Stimulated activated CD8-positive, alpha-beta memory T cell treated with anti-CD3 and anti-CD28 coated beads, Interleukin-4, amount 100 ng/mL, for 4 hours (primary cell): ENCODE measurements around the gene SLC8B1.

Source experiments
- DNase-seq, 2 donors: peaks; one replicate each; pipeline ENCODE4 v3.0.0-alpha.2; 2020; ENCODE audit warnings: low read depth in 2 of 2, low spot score in 1 of 2

The SLC8B1 gene

GRCh38 chr12:113296557-113297213 is 38.2 kb downstream of the SLC8B1 start:
- no peak for DNase-seq

- DNase-seq = no peak
These were observed 38.9 kb downstream of the SLC8B1 start for GRCh38 chr12:113295886-113296556.

- no peak for DNase-seq
These were observed 41.8 kb downstream of the SLC8B1 start for GRCh38 chr12:113293100-113293499.

GRCh38 chr12:113292547-113292946 is 42.4 kb downstream of the SLC8B1 start:
- DNase-seq = no peak

DNA sequence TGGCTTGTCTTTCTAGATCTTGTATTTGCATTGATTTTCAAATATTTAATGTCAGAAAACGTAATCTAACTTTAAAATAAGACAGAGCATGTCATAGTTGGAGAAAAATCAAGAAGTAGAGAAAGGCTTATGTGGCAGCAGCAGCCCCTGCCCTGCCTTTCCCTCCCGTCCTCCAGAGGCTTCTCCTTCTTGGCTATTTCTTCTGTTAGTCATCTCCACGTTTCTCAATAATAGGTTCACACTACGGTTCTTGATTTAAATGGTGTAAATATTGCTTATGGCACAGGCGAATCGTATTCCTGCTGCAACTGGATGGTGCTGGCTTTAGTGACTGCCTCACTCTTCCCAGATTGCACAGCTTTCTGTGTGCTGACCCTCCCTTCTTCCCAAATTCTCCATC is 42.8 kb downstream of the SLC8B1 start:
- DNase-seq = no peak

- no peak for DNase-seq
These were observed 43.3 kb downstream of the SLC8B1 start for GRCh38 chr12:113291586-113291985.

- no peak for DNase-seq
These were observed 44.4 kb downstream of the SLC8B1 start for GRCh38 chr12:113290506-113290905.

- DNase-seq = no peak
These were observed 45.5 kb downstream of the SLC8B1 start for GRCh38 chr12:113289361-113289760.

GRCh38 chr12:113287899-113288282 is 47.0 kb downstream of the SLC8B1 start:
- DNase-seq = no peak

- no peak for DNase-seq
These were observed 47.6 kb downstream of the SLC8B1 start for GRCh38 chr12:113287146-113287898.

DNA sequence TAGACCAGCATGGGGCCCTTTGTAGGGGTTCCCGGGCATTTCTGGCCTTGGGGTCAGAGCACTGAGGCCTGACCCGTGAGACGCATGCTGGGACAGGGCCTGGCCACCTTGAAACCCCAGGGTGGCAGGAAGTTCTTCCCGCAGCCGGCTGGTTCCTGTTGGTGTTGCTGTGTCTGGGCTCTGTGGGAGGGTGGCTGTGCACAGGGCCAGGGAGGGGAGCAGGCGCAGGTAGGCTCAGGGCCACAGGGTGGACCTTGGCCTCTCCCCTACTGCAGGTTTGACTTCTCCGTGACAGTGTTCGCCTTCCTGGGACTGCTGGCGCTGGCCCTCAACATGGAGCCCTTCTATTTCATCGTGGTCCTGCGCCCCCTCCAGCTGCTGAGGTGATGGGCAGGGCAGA is 48.2 kb downstream of the SLC8B1 start:
- DNase-seq = no peak

GRCh38 chr12:113285679-113286610 is 49.0 kb downstream of the SLC8B1 start:
- no peak for DNase-seq

DNA sequence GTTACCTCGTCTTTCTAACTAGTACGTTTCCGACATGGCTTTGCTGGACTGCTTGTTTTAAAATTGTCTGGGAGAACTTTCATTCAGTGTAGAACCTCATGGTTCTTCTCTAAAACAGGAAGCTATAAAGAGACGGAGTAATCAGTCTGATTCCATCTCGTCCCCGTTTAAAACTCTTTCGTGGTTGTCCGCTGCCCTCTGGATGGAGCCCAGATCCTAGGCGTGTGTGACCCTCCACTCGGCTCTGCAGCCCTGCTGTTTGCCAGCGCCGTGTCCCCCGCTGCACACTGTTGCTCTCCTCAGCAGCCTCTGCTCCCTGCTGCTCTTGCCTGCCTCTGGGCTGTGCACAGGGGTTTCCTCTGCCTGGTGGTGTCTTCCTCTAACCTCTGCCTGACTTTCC is 50.2 kb downstream of the SLC8B1 start:
- DNase-seq = no peak

DNA sequence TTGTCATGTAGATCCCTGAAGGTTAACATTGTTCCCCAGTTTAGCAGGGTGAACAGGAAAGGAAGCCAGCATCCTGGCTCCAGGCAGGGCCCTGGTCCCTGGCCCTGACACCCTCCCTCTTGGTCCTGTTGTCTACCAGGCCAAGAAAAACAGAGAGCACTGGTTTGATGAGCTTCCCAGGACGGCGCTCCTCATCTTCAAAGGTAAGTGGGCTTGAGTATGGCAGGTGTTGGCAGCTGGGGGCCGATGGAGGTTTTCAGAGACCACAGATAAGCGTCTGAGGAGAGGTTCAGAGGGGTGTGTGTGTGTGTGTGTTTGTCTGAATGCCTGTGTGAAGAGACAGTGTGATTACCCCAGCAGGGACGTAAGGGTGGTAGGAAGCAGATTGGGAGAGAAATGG is 56.3 kb downstream of the SLC8B1 start:
- no peak for DNase-seq

- no peak for DNase-seq
These were observed 56.8 kb downstream of the SLC8B1 start for GRCh38 chr12:113278141-113278540.

- DNase-seq = no peak
These were observed 57.4 kb downstream of the SLC8B1 start for GRCh38 chr12:113277511-113277910.

DNA sequence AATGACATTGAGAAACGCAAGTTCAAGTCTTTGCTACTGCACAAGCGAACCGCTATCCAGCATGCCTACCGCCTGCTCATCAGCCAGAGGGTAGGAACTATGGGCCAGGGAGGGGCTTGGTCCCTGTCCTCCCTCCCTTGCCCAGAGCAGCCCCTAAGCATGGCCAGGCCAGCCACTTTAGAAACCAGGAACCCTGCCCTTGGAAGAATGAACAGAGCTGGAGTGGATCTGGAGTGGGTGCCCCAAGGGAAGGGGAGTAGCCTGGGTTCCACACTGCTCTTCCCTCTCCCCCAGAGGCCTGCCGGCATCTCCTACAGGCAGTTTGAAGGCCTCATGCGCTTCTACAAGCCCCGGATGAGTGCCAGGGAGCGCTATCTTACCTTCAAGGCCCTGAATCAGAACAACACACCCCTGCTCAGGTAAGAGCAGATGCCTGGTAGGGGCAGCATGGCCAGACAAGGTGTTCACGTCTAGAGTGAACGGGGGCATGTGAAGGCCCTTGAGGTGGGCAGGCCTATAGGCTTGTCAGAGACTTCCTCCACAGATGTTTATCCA is 57.9 kb downstream of the SLC8B1 start:
- DNase-seq = no peak

DNA sequence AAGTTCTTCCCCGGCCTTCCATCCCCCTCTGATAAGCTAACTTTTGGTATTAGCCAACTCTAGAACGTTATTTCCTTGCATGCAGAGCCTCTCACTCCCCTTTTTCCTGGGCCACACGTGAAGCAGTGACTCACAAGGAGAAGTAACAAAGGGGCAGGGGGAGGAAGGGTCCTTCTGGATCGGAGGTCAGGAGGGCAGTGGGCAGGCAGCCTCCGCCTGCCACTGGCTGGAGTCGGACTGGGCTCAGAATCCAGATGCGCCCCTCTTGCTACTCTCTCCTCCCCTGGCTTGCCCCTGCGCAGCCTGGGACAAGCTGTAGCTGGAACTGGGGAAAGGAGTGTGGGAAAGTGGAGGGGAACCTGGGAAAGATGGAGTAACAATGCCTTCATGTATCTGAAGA is 58.6 kb downstream of the SLC8B1 start:
- no peak for DNase-seq

DNA sequence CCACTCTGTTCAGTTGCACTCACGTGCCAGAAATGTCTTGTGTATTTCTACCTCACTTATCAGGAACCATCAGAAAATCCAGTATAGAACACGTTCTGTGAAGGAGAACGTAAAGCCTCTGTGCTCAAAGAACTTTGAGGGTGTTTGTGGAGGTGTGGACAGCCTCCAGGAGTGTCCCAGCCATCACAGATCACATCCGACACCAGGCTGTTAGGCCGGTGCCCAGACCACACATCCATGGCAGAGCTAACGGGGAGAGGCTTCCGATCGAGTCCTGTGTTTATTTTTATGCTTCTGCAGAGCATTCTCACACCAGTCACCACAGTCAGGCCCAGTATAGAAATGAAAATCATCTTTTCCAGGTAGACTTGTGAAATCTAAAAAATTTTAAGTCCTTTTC is 60.1 kb downstream of the SLC8B1 start:
- no peak for DNase-seq

GRCh38 chr12:113273053-113273725 is 61.7 kb downstream of the SLC8B1 start:
- DNase-seq = no peak
